HepG2 (cell line): ENCODE results near the gene MARS1. TPM values are rescaled to one million over a fixed set of nuclear protein-coding genes. Genes with fewer than 3 reads are reported as not detected.

ENCODE experiments used
- ATF4 ChIP-seq, 2 experiments: fragments of 450-650 bp in 1 of 2; sonication (generic) in 1 of 2; formaldehyde crosslinking; IDR thresholded peaks; 2 replicates each; pipeline versions ENCODE4 v1.5.0 to v1.8.0; 2020 to 2022; ENCODE audit warnings: mild to moderate bottlenecking in 1 of 2, missing genetic modification reagents in 1 of 2
- BCL6 ChIP-seq: IDR thresholded peaks from 2 replicates; pipeline ENCODE4 v1.6.1; 2016; ENCODE audit warnings: missing genetic modification reagents, missing compliant biosample characterization
- CSRNP2 ChIP-seq: sonication (generic); formaldehyde crosslinking; conservative IDR thresholded peaks from 2 replicates; pipeline ENCODE4 v1.8.0; 2022; ENCODE audit warnings: low read depth, missing genetic modification reagents
- ELF3 ChIP-seq: IDR thresholded peaks from 2 replicates; pipeline ENCODE4 v1.6.1; 2016; ENCODE audit warnings: missing genetic modification reagents, missing compliant biosample characterization
- HMG20A ChIP-seq: IDR thresholded peaks from 2 replicates; pipeline ENCODE4 v1.6.1; 2016; ENCODE audit warnings: borderline replicate concordance
- HNF4G ChIP-seq, 2 experiments: sonication (generic) in 1 of 2; formaldehyde crosslinking in 1 of 2; IDR thresholded peaks; 2 replicates each; pipeline versions ENCODE4 v1.4.0 to v1.6.1; 2011 to 2020; ENCODE audit warnings: borderline replicate concordance in 2 of 2, low read depth in 2 of 2, mild to moderate bottlenecking in 2 of 2, low read length in 1 of 2, missing genetic modification reagents in 1 of 2, moderate library complexity in 1 of 2
- HOXA3 ChIP-seq: sonication (generic); formaldehyde crosslinking; IDR thresholded peaks from 2 replicates; pipeline ENCODE4 v1.5.0; 2020; ENCODE audit warnings: missing genetic modification reagents
- KDM5B ChIP-seq: sonication (generic); formaldehyde crosslinking; IDR thresholded peaks from 2 replicates; pipeline ENCODE4 v1.4.0; 2020; ENCODE audit warnings: missing genetic modification reagents, mild to moderate bottlenecking, borderline replicate concordance
- KLF15 ChIP-seq: sonication (generic); formaldehyde crosslinking; IDR thresholded peaks from 2 replicates; pipeline ENCODE4 v1.8.1; 2023; ENCODE audit warnings: borderline replicate concordance, mild to moderate bottlenecking, inconsistent platforms, missing genetic modification reagents, mixed read lengths
- MED8 ChIP-seq: sonication (generic); formaldehyde crosslinking; IDR thresholded peaks from 2 replicates; pipeline ENCODE4 v1.8.1; 2023; ENCODE audit warnings: mild to moderate bottlenecking, missing genetic modification reagents; ENCODE audit not compliant: insufficient replicate concordance
- PCBP2 ChIP-seq: fragments of 200-400 bp; formaldehyde crosslinking; optimal IDR thresholded peaks from 2 replicates; pipeline ENCODE3; 2018; ENCODE audit warnings: low read length, low read depth; ENCODE audit not compliant: poor library complexity, severe bottlenecking
- RBAK ChIP-seq: sonication (generic); formaldehyde crosslinking; IDR thresholded peaks from 2 replicates; pipeline ENCODE4 v1.5.1; 2020; ENCODE audit warnings: mild to moderate bottlenecking, missing genetic modification reagents
- RFXAP ChIP-seq: sonication (generic); formaldehyde crosslinking; IDR thresholded peaks from 2 replicates; pipeline ENCODE4 v1.4.0; 2020; ENCODE audit warnings: missing genetic modification reagents, borderline replicate concordance
- SP2 ChIP-seq: sonication (generic); formaldehyde crosslinking; IDR thresholded peaks from 2 replicates; pipeline ENCODE4 v1.5.1; 2020; ENCODE audit warnings: mild to moderate bottlenecking, missing genetic modification reagents
- SRSF9 ChIP-seq: fragments of 200-400 bp; formaldehyde crosslinking; IDR thresholded peaks from 2 replicates; pipeline ENCODE4 v1.6.1; 2018; ENCODE audit warnings: borderline replicate concordance, mild to moderate bottlenecking, low read depth, low read length; ENCODE audit not compliant: insufficient read depth, poor library complexity, severe bottlenecking
- TP53 ChIP-seq: sonication (generic); formaldehyde crosslinking; conservative IDR thresholded peaks from 2 replicates; pipeline ENCODE4 v1.4.0; 2020; ENCODE audit warnings: missing genetic modification reagents
- TSC22D2 ChIP-seq: sonication (generic); formaldehyde crosslinking; IDR thresholded peaks from 2 replicates; pipeline ENCODE4 v1.5.1; 2020; ENCODE audit warnings: missing genetic modification reagents, mild to moderate bottlenecking, borderline replicate concordance
- ZEB1 ChIP-seq: IDR thresholded peaks from 2 replicates; pipeline ENCODE4 v1.6.1; 2012; ENCODE audit warnings: mild to moderate bottlenecking, low read depth, inconsistent platforms; ENCODE audit not compliant: insufficient replicate concordance
- ZNF251 ChIP-seq: sonication (generic); formaldehyde crosslinking; IDR thresholded peaks from 2 replicates; pipeline ENCODE4 v1.9.0; 2021; ENCODE audit warnings: mild to moderate bottlenecking, missing genetic modification reagents
- ZNF296 ChIP-seq: sonication (generic); formaldehyde crosslinking; conservative IDR thresholded peaks from 2 replicates; pipeline ENCODE4 v1.5.0; 2020; ENCODE audit warnings: mild to moderate bottlenecking, missing genetic modification reagents
- ZNF547 ChIP-seq: sonication (generic); formaldehyde crosslinking; IDR thresholded peaks from 2 replicates; pipeline ENCODE4 v1.5.1; 2020; ENCODE audit warnings: mild to moderate bottlenecking, missing genetic modification reagents
- ZNF569 ChIP-seq: sonication (generic); formaldehyde crosslinking; IDR thresholded peaks from 2 replicates; pipeline ENCODE4 v1.5.0; 2020; ENCODE audit warnings: mild to moderate bottlenecking, missing genetic modification reagents, moderate library complexity, borderline replicate concordance
- ZNF766 ChIP-seq: sonication (generic); formaldehyde crosslinking; IDR thresholded peaks from 2 replicates; pipeline ENCODE4 v1.5.0; 2020; ENCODE audit warnings: missing genetic modification reagents, borderline replicate concordance
- polyA plus RNA-seq, 8 experiments: library from polyadenylated mRNA; depleted of rRNA in 3 of 8; stranded (reverse) in 7 of 8; unstranded in 1 of 8; fragments of >200 nt; fragmentation: Illumina TruSeq in 4 of 8; extraction: Trizol in 4 of 8; gene quantifications; 2 replicates each; pipeline versions ENCODE4 v1.2.1 to v1.2.3, GENCODE V29; 2011 to 2016; ENCODE audit warnings: low read depth in 4 of 8, missing spikeins in 1 of 8, mixed read lengths in 1 of 8; ENCODE audit not compliant: insufficient read depth in 1 of 8
- total RNA-seq, 5 experiments: library from RNA; depleted of rRNA; stranded (reverse); fragments of >200 nt; fragmentation: Illumina TruSeq; extraction: Trizol; gene quantifications; 2 replicates each; pipeline ENCODE4 v1.2.3, GENCODE V29; 2016; ENCODE audit warnings: low read depth in 1 of 5
- TF ChIP-seq, protein P1 (sequence below): IDR thresholded peaks from 2 replicates; pipeline ENCODE4 v1.6.1; 2018; ENCODE audit warnings: missing genetic modification reagents, mild to moderate bottlenecking, missing compliant biosample characterization
- TF ChIP-seq, protein P2 (sequence below): sonication (generic); formaldehyde crosslinking; IDR thresholded peaks from 2 replicates; pipeline ENCODE4 v1.5.1; 2020; ENCODE audit warnings: missing genetic modification reagents, mild to moderate bottlenecking, borderline replicate concordance

The MARS1 gene
- total and polyA plus RNA-seq, 2 of the 13 experiments (the other 11 are each of a cell fraction or from before 2014, with no cell fraction given): 115 to 181 TPM

DNA sequence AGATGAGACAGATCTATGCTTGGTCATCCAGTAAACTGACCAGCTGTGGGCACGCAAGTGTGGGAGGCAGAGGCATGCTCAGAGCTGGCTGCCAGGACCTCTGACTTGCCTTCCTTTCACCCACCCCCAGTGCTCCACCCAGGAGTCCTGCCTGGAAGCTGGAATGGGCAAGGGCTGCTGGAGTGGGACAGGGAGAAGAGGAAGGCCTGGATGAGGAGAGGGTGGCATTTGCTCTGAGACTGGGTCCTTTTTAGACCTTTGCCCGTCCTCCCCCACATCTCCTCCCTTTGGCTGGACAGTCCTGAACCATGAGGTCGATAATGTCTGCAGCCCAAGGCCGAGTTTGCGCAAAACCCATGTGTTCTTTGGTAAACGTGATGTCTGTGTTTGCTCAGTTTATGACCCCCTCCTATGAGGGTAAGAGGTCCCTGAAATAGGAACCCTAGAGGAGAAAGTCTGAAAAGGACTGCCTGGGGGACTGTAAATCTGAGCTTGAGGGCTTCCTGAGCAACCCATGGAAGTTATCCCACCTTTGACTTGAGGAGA, 36.6 kb upstream of the MARS1 start (continued):
- TF ChIP-seq SRSF9: no peak
- TF ChIP-seq RFXAP: no peak
- TF ChIP-seq KLF15: no peak
- TF ChIP-seq ZNF296 (CRISPR knock-in tag): peak; percentile 81; the same call in 1 of the 2 replicates
- no peak for TF ChIP-seq RBAK (CRISPR knock-in tag)
- TF ChIP-seq ZNF766 (CRISPR knock-in tag): no peak
- peak; percentile 34; the same call in 1 of the 2 replicates for TF ChIP-seq SP2 (CRISPR knock-in tag)
- peak; percentile 89 for TF ChIP-seq ELF3
- no peak for TF ChIP-seq PCBP2
- peak; percentile 98 for TF ChIP-seq BCL6 (CRISPR knock-in tag)
- peak; percentile 94 for TF ChIP-seq HOXA3 (CRISPR knock-in tag)
- peak; percentile 79; the same call in 1 of the 2 replicates for TF ChIP-seq KDM5B (CRISPR knock-in tag)
- TF ChIP-seq CSRNP2 (CRISPR knock-in tag): no peak
- TF ChIP-seq, protein P1, sequence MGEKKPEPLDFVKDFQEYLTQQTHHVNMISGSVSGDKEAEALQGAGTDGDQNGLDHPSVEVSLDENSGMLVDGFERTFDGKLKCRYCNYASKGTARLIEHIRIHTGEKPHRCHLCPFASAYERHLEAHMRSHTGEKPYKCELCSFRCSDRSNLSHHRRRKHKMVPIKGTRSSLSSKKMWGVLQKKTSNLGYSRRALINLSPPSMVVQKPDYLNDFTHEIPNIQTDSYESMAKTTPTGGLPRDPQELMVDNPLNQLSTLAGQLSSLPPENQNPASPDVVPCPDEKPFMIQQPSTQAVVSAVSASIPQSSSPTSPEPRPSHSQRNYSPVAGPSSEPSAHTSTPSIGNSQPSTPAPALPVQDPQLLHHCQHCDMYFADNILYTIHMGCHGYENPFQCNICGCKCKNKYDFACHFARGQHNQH: peak; percentile 96; the same call in 1 of the 2 replicates
- TF ChIP-seq ZNF251 (CRISPR knock-in tag): no peak
- no peak for TF ChIP-seq TSC22D2 (CRISPR knock-in tag)
- TF ChIP-seq HMG20A: peak; percentile 94
- no peak for TF ChIP-seq MED8 (CRISPR knock-in tag)
- TF ChIP-seq ZNF569 (CRISPR knock-in tag): 0 out of 2 replicates have a peak, but pooled peaks have one; percentile 35
- TF ChIP-seq HNF4G (IDR thresholded peaks at IDR 0.05; ENCODE audit: borderline replicate concordance, low read depth, low read length): peak; percentile 98
- TF ChIP-seq HNF4G (CRISPR knock-in tag; IDR thresholded peaks at IDR 0.05; ENCODE audit: borderline replicate concordance, low read depth): peak; percentile 99
- TF ChIP-seq ATF4 (CRISPR knock-in tag; IDR thresholded peaks at IDR 0.05): peak in 1 of 2 experiments; percentile 93; a peak in 2 of 4 replicates
- TF ChIP-seq, protein P2, sequence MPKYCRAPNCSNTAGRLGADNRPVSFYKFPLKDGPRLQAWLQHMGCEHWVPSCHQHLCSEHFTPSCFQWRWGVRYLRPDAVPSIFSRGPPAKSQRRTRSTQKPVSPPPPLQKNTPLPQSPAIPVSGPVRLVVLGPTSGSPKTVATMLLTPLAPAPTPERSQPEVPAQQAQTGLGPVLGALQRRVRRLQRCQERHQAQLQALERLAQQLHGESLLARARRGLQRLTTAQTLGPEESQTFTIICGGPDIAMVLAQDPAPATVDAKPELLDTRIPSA (CRISPR knock-in tag): no peak
- peak; percentile 52; the same call in 1 of the 2 replicates for TF ChIP-seq ZNF547 (CRISPR knock-in tag)
- TF ChIP-seq TP53 (CRISPR knock-in tag): no peak
- no peak for TF ChIP-seq ZEB1
